ENCODE data around the gene DENND1B. TPM values are rescaled to one million over a fixed set of nuclear protein-coding genes. Genes with fewer than 3 reads are reported as not detected.

DENND1B gene, protein sequence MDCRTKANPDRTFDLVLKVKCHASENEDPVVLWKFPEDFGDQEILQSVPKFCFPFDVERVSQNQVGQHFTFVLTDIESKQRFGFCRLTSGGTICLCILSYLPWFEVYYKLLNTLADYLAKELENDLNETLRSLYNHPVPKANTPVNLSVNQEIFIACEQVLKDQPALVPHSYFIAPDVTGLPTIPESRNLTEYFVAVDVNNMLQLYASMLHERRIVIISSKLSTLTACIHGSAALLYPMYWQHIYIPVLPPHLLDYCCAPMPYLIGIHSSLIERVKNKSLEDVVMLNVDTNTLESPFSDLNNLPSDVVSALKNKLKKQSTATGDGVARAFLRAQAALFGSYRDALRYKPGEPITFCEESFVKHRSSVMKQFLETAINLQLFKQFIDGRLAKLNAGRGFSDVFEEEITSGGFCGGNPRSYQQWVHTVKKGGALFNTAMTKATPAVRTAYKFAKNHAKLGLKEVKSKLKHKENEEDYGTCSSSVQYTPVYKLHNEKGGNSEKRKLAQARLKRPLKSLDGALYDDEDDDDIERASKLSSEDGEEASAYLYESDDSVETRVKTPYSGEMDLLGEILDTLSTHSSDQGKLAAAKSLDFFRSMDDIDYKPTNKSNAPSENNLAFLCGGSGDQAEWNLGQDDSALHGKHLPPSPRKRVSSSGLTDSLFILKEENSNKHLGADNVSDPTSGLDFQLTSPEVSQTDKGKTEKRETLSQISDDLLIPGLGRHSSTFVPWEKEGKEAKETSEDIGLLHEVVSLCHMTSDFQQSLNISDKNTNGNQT
- total RNA-seq, result 10 to 100 TPM; 13.6 to 29.8 (median 15.8) TPM
- 33.3 TPM for total RNA-seq (2013)
- 31.8 to 64.5 (median 45.7) reads per million in 29 experiments for total RNA-seq

- H3K36me3 Mint-ChIP-seq, result peaks cover 7% of the 10 kb centered on the region
- Histone ChIP-seq H3K9me3 (no peaks in the 10 kb centered on the region), H3K36me3 (ENCODE audit: control insufficient read depth in 2 of 2, extremely low read depth in 1 of 2, insufficient read depth in 1 of 2, low read length in 1 of 2) (no peaks in the 10 kb centered on the region), H3K27ac (ENCODE audit: low read length) (peak within 1 kb of the TSS; percentile 85), H3K4me3 (ENCODE audit: control insufficient read depth in 1 of 2, extremely low read depth in 1 of 2, low read length in 1 of 2) (peak within 1 kb of the TSS; percentile 74 to 85), H3K27me3 (replicated peaks in 1 of 2; ENCODE audit: control insufficient read depth in 2 of 2, extremely low read depth in 1 of 2, insufficient read depth in 2 of 2, low read length in 1 of 2) (no peaks in the 10 kb centered on the region), H3K4me1 (ENCODE audit: control insufficient read depth in 1 of 2, extremely low read depth in 1 of 2, insufficient read depth in 2 of 2, low read length in 2 of 2) (peaks cover 17 to 25% of the 10 kb centered on the region in 2 experiments)
- H3K4me3 Mint-ChIP-seq, result peak within 1 kb of the TSS; percentile 86 to 91 (median 89)
- 4% methylated on average over 43 of the region's 51 CpGs for WGBS (ENCODE audit: insufficient coverage)
- DNase-seq (peak; percentile 67 to 88 (median 79)), ATAC-seq (replicated peaks in 1 of 4) (peak; percentile 71 to 76 (median 75))
- ChIA-PET CTCF (interaction anchor here in 1 of 2 donors (0.8 kb wide), 1 partner anchor 380 kb away, joined by 5 read pairs; no protein-coding TSS in a partner anchor), POLR2A (interaction anchor here (0.6 to 0.9 kb wide), 3 partner anchors 15 to 906 kb away, joined by 3 to 11 read pairs (median 7); no protein-coding TSS in a partner anchor)
- no peaks in the 10 kb centered on the region for H3K9me3 Mint-ChIP-seq
- H3K4me1 Mint-ChIP-seq, result peaks cover 64 to 71% (median 71%) of the 10 kb centered on the region in 3 donors
- no peaks in the 10 kb centered on the region for H3K27me3 Mint-ChIP-seq
- peak within 1 kb of the TSS; percentile 99 to 100 for H3K27ac Mint-ChIP-seq
Measured at GRCh38 chr1:197775282-197776262, at the start of gene DENND1B. DENND1B (minus strand) TSS chr1:197775480; CDS start chr1:197775155, 325 bp downstream.

DNA sequence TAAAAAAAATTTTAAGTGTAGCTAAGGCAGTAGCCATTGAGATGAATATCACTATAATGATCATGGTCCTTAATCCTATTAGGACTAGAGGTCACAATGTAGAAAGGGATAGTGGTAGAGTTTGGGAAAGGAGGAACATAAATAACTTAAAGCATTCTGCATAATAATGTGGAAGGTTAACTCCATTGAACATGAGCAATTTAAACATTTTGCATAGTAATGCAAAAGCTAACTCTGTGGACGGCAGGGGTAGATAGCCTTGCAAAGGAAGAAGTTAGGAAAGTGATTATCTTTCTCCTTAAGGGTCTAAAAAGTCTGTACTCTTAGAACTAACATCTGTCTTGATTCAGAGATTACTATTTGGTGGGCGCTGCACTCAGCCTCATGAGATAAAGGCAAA lies 39.0 kb upstream of the DENND1B start:
- Mint-ChIP-seq H3K27ac (no peak overlapping the region), H3K27me3 (no peaks in the 10 kb centered on the region), H3K36me3 (no peaks in the 10 kb centered on the region), H3K4me1 (no peaks in the 10 kb centered on the region), H3K9me3 (no peaks in the 10 kb centered on the region), H3K4me3 (no peak overlapping the region)
- Histone ChIP-seq H3K27me3 (replicated peaks in 1 of 2; ENCODE audit: control insufficient read depth in 2 of 2, extremely low read depth in 1 of 2, insufficient read depth in 2 of 2, low read length in 1 of 2) (peaks cover 0 to 6% of the 10 kb centered on the region in 2 experiments), H3K27ac (ENCODE audit: low read length) (no peak overlapping the region), H3K36me3 (ENCODE audit: control insufficient read depth in 2 of 2, extremely low read depth in 1 of 2, insufficient read depth in 1 of 2, low read length in 1 of 2) (no peaks in the 10 kb centered on the region), H3K9me3 (no peaks in the 10 kb centered on the region), H3K4me1 (ENCODE audit: control insufficient read depth in 1 of 2, extremely low read depth in 1 of 2, insufficient read depth in 2 of 2, low read length in 2 of 2) (no peaks in the 10 kb centered on the region), H3K4me3 (ENCODE audit: control insufficient read depth in 1 of 2, extremely low read depth in 1 of 2, low read length in 1 of 2) (no peak overlapping the region)
- ChIA-PET CTCF (no interaction called here), POLR2A (no interaction called here)
- no peak for ATAC-seq (replicated peaks in 1 of 4)
- no CpG with 5 or more reads among the region's 2 CpGs for WGBS (ENCODE audit: insufficient coverage)
- no peak for DNase-seq

- Mint-ChIP-seq H3K4me3 (no peak overlapping the region), H3K27ac (no peak overlapping the region), H3K27me3 (no peaks in the 10 kb centered on the region), H3K36me3 (no peaks in the 10 kb centered on the region), H3K4me1 (peaks cover 0 to 3% (median 0%) of the 10 kb centered on the region in 3 donors), H3K9me3 (no peaks in the 10 kb centered on the region)
- H3K4me1 ChIP-seq (ENCODE audit: control insufficient read depth in 1 of 2, extremely low read depth in 1 of 2, insufficient read depth in 2 of 2, low read length in 2 of 2), result no peaks in the 10 kb centered on the region
- no CpG with 5 or more reads among the region's 5 CpGs for WGBS (ENCODE audit: insufficient coverage)
- ATAC-seq (replicated peaks in 1 of 4), result no peak
- H3K27me3 ChIP-seq (replicated peaks in 1 of 2; ENCODE audit: control insufficient read depth in 2 of 2, extremely low read depth in 1 of 2, insufficient read depth in 2 of 2, low read length in 1 of 2), result peaks cover 0 to 2% of the 10 kb centered on the region in 2 experiments
- ChIA-PET CTCF (no interaction called here), POLR2A (no interaction called here)
- H3K36me3 ChIP-seq (ENCODE audit: control insufficient read depth in 2 of 2, extremely low read depth in 1 of 2, insufficient read depth in 1 of 2, low read length in 1 of 2), result no peaks in the 10 kb centered on the region
- no peak for DNase-seq
- no peak overlapping the region for H3K4me3 ChIP-seq (ENCODE audit: control insufficient read depth in 1 of 2, extremely low read depth in 1 of 2, low read length in 1 of 2)
- no peak overlapping the region for H3K27ac ChIP-seq (ENCODE audit: low read length)
- no peaks in the 10 kb centered on the region for H3K9me3 ChIP-seq
Measured at GRCh38 chr1:197813741-197814140, 38.5 kb upstream of the DENND1B start.

- Mint-ChIP-seq H3K27ac (no peak overlapping the region), H3K4me3 (no peak overlapping the region), H3K36me3 (no peaks in the 10 kb centered on the region), H3K4me1 (peaks cover 0 to 11% (median 0%) of the 10 kb centered on the region in 3 donors), H3K27me3 (no peaks in the 10 kb centered on the region), H3K9me3 (no peaks in the 10 kb centered on the region)
- no CpG with 5 or more reads among the region's 1 CpG for WGBS (ENCODE audit: insufficient coverage)
- H3K27ac ChIP-seq (ENCODE audit: low read length), result no peak overlapping the region
- no peaks in the 10 kb centered on the region for H3K9me3 ChIP-seq
- POLR2A ChIA-PET, result no interaction called here
- H3K4me1 ChIP-seq (ENCODE audit: control insufficient read depth in 1 of 2, extremely low read depth in 1 of 2, insufficient read depth in 2 of 2, low read length in 2 of 2), result peaks cover 0 to 4% of the 10 kb centered on the region in 2 experiments
- CTCF ChIA-PET, result interaction anchor here in 1 of 2 donors (0.9 kb wide), 1 partner anchor 117 kb away, joined by 4 read pairs; no protein-coding TSS in a partner anchor
- DNase-seq (no peak), ATAC-seq (replicated peaks in 1 of 4) (no peak)
- no peaks in the 10 kb centered on the region for H3K27me3 ChIP-seq (replicated peaks in 1 of 2; ENCODE audit: control insufficient read depth in 2 of 2, extremely low read depth in 1 of 2, insufficient read depth in 2 of 2, low read length in 1 of 2)
- H3K4me3 ChIP-seq (ENCODE audit: control insufficient read depth in 1 of 2, extremely low read depth in 1 of 2, low read length in 1 of 2), result no peak overlapping the region
- H3K36me3 ChIP-seq (ENCODE audit: control insufficient read depth in 2 of 2, extremely low read depth in 1 of 2, insufficient read depth in 1 of 2, low read length in 1 of 2), result no peaks in the 10 kb centered on the region
Measured at GRCh38 chr1:197811769-197812168, 36.5 kb upstream of the DENND1B start.

- Histone ChIP-seq H3K4me1 (ENCODE audit: control insufficient read depth in 1 of 2, extremely low read depth in 1 of 2, insufficient read depth in 2 of 2, low read length in 2 of 2) (peaks cover 0 to 4% of the 10 kb centered on the region in 2 experiments), H3K27ac (ENCODE audit: low read length) (no peak overlapping the region), H3K4me3 (ENCODE audit: control insufficient read depth in 1 of 2, extremely low read depth in 1 of 2, low read length in 1 of 2) (no peak overlapping the region), H3K36me3 (ENCODE audit: control insufficient read depth in 2 of 2, extremely low read depth in 1 of 2, insufficient read depth in 1 of 2, low read length in 1 of 2) (no peaks in the 10 kb centered on the region), H3K9me3 (no peaks in the 10 kb centered on the region), H3K27me3 (replicated peaks in 1 of 2; ENCODE audit: control insufficient read depth in 2 of 2, extremely low read depth in 1 of 2, insufficient read depth in 2 of 2, low read length in 1 of 2) (no peaks in the 10 kb centered on the region)
- H3K4me3 Mint-ChIP-seq, result no peak overlapping the region
- DNase-seq (no peak), ATAC-seq (replicated peaks in 1 of 4) (no peak)
- ChIA-PET CTCF (no interaction called here), POLR2A (no interaction called here)
- H3K36me3 Mint-ChIP-seq, result no peaks in the 10 kb centered on the region
- H3K27me3 Mint-ChIP-seq, result no peaks in the 10 kb centered on the region
- H3K9me3 Mint-ChIP-seq, result no peaks in the 10 kb centered on the region
- H3K27ac Mint-ChIP-seq, result no peak overlapping the region
- no CpG with 5 or more reads among the region's 4 CpGs for WGBS (ENCODE audit: insufficient coverage)
- H3K4me1 Mint-ChIP-seq, result peaks cover 0 to 14% (median 0%) of the 10 kb centered on the region in 3 donors
Measured at GRCh38 chr1:197810812-197811211, 35.5 kb upstream of the DENND1B start.

Measured in T-cell (primary cell).